Kidney tubule cell (primary cell): Measurements from ENCODE around the gene PPP2R2D.

Experiments
- DNase-seq: peaks from one replicate; pipeline ENCODE4 v3.0.0-alpha.2; 2018; ENCODE audit warnings: low spot score

Gene PPP2R2D

GRCh38 chr10:131900350-131901152 lies at the start of gene PPP2R2D:
PPP2R2D (plus strand) TSS chr10:131901008; CDS start chr10:131901149, 141 bp downstream.
- peak; percentile 95 for DNase-seq

GRCh38 chr10:131851346-131851745 lies 49.5 kb upstream of the PPP2R2D start:
- no peak for DNase-seq

DNA sequence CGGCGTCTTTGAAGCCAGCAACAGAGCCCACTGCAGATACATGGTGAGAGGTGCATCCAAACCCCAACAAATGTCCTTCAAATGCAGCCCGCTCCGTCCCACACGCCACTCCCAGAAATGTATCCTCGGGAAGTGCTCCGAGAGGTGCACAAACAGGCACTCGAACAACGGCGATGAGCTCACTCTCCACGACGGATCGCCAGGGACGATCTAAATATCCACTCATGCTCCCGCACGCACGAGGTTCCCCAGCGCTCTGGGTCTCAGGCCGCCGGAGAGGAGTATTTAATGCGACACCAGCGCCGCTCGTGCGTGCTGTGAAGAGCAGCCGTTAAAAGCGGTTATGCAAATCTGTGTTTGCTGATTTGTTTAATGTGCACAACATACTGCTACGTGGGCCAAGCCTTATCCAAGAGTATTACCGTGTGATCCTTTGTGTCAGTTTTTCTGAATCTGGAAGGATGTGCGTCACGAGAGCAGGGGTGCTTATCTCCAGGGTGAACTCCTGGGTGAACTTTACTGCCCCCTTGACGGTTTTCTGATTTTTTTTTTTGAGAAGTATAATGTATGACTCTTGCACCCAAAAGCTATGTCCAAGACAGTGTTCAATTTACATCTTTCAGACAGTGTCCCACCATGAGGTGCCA lies 48.5 kb upstream of the PPP2R2D start:
- no peak for DNase-seq

DNA sequence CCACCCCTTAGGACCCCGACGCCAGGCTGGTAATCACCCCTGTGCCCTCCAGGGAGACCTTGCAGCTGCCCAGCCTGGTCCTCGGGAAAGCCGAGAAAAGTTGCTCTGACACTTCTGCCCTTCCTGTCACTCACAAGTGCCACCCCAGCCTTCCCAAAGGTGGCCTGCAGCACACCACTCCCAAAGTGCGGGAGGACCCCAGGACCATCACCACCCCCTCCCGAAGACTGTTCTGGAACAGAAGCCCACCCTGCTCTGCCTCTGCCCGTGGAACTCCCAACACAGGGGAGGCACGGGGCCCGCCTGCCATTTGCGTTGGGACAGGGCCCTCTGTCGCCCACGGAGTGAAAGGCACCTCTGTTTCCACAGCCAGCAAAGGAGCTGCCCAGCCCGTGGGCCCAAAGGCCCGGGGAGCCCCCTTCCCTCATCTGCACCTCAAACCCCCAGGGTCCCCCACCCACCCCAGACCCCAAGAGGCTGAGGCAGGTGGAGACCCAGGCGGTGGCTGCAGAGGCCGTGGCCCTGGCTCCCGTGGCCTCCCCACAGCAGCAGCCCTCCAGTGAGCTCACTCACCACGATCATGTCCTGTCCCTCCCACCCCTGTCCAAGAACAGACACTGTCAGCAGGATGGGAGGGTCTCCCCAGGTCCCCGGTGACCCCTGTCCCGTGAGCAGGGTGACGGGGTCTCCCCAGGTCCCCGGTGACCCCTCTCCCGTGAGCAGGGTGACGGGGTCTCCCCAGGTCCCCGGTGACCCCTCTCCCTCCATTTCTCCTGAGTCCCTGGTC lies 47.8 kb upstream of the PPP2R2D start:
- DNase-seq: no peak

GRCh38 chr10:131853610-131853964 lies 47.2 kb upstream of the PPP2R2D start:
- no peak for DNase-seq

- DNase-seq: no peak
These were observed 46.1 kb upstream of the PPP2R2D start for GRCh38 chr10:131854579-131855335.

- DNase-seq: no peak
These were observed 45.1 kb upstream of the PPP2R2D start for GRCh38 chr10:131855461-131856401.

DNA sequence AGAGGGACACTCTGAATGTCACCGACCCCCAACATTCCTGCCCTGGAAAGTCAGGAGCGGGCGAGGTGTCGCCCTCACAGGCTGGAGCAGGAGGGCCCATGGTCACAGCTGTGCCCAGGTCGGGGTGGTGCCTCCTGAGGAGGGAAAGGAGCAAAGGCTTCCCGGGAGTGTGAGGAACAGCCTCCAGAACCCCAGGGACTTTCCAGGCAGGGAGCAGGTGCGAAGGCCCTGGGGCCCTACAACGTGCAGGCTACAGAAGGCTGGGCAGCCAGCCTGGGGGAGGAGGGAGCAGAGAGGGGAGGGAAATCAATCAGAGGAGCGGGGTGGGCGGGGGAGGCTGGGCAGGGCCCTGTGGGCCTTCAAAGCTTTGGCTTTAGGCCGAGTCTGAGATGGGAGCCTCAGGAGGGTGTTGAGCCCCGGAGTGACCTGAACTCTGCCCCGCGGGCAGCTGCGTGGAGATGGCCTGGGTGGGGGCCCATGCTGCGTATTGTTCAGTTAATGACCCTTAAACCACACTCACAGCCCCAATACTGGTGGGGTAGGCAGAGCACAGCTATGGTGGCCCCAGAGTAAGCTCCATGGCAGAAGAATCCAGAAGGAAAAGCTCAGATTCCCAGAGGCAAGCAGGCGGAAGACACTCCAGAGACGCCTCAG lies 44.2 kb upstream of the PPP2R2D start:
- no peak for DNase-seq

DNA sequence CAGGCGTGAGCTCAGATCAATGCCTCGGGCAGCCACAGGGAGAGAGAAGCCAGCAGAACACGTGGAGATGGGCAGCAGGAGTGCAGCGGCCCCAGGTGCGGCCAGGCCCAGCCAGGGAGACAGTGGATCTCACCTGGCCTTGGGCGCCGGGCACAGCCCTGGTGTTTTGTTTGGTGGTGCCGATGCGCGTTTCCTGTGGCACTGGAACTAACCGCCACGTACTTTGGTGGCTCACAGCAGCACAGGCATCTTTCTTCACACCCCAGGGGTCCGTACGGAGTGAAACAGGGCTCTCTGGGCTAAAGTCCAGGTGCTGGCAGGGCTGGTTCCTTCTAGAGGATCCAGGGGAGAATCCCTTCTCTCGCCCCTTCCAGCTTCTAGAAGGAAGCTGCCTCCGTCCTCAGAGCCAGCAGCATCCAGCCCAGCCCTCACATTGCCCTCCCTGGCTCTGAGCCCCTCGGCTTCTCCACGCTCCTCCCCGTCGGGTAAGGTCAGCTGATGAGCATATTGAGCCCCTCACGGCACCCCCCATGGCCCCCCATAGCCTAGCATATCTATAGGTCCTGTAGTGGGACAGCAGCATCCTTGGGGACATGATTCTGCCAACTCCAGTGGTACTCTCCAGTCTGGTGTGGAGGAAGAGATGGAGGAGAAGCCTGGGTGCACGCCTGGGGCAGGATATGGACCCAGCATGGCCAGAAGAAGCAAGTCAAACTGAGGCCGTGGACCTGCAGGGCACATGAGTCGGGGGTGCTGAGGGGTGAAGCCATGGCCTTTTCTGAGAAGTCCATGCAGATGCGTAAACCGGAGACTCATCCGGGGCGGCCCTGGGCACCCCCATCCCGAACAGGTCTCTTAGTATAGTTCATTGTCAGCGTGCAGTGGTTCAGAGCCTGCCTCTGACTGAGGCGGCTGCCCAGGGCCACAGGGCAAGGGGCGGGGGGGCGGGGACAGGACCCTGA lies 43.4 kb upstream of the PPP2R2D start:
- no peak for DNase-seq

- no peak for DNase-seq
These were observed 42.7 kb upstream of the PPP2R2D start for GRCh38 chr10:131858118-131858515.

DNA sequence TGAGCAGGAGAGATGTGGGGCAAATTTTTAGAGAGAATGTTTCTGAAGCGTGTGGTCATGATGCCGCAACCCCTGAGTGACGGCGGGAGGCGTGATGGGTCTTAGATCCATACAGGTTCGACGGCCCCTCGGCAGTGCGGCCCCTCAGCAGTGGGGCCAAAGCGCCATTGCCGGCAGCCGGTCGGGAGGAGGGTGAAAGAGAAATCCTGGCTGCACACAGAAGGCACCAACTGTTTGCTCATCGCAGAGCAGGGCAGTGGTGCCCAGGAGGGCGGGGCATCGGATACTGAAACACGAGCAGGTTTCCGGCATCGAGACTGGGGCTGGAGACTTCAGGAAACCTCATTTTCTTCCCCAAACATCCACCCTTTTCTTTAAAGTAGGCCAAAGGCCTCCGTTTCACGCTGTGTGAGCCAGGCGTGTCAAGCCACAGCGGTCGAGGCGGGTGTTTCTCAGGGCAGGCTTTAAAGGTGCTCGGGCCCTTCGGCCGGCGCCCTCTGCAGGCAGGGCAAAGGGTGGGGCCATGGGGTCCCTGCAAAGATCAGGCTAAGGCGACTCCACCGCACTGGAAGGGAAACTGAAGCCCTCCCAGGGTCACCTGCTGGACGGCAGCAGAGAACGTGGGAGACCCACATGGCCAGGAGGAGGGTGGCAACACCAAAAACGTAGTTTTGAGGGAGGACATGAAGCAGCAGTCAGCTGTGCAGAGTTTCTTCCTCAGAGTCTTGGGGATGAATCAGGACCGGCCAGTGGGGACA lies 42.0 kb upstream of the PPP2R2D start:
- no peak for DNase-seq

GRCh38 chr10:131859341-131860020 lies 41.3 kb upstream of the PPP2R2D start:
- peak; percentile 50 for DNase-seq

DNA sequence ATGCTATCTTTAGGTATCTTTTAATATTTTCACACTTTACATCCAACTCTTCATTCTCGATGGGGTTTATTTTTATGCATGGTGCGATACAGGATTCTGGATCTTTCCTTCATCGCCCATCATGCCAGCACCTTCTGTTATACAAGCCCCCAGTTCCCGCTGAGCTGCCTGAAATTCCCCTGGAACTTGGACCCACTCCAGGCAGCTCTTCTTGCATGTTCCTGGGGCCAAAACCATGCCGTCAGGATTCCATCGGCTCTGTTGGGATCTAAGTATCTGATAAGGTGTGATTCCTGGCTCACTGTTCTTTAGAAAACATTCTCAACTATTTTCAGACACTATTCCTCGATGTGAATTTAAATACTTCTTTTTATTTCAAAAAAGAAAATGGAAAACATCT lies 40.5 kb upstream of the PPP2R2D start:
- DNase-seq: no peak

- no peak for DNase-seq
These were observed 39.9 kb upstream of the PPP2R2D start for GRCh38 chr10:131860806-131861440.

GRCh38 chr10:131862548-131862947 lies 38.3 kb upstream of the PPP2R2D start:
- no peak for DNase-seq

DNA sequence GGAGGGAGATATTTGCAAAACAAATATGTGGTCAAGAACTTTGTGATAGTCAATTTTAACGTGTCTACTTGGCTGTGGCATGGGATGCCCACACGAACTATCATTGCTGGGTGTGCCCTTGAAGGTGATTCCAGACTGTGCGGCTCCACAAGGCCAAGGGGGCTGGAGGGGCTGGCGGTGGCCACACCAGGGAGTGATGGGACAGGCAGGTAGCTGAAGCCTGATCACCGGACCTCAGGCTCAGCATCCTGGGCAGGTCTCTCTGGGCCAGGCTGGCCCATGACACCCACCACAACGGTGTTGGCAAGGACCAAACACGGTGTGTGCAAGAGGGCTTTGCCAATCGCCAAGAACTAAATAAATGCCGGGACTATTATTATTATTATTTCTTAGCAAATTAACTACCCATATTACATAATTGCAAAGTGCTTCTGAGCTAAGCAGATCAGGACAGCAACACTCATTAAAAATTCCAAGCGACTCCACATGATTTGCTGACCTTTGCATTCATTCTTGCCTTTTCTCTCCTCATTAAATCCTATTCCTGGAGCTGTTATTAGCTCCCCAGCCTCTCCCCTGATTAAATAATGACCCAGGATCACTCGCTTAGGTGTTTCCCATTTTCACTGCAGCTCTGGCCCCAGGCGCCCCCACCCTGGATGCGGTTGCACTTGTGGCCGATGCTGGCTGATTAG lies 35.4 kb upstream of the PPP2R2D start:
- DNase-seq: no peak

DNA sequence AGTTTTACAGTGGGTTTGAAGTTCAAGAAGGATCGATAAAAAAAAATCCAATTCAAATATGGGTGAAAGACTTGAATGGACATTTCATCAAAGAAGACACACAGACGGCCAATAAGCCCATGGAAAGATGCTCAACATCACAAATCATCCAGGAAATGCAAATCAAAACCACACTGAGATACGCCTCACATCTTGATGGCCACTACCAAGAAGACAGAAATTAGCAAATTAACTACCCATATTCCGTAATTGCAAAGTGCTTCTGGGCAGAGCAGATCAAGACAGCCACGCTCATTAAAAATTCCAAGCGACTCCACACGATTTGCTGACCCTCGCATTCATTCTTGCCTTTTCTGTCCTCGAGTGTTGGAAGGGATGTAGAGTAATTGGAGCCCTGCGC lies 34.1 kb upstream of the PPP2R2D start:
- no peak for DNase-seq
